GM18526 (cell line): Measurements from ENCODE around the gene PDIA3.

Source experiments
- POLR2A ChIP-seq: IDR thresholded peaks from 3 replicates; pipeline ENCODE4 v1.6.1; 2011; ENCODE audit not compliant: insufficient read length; ENCODE audit errors: extremely low read depth

The PDIA3 gene

DNA sequence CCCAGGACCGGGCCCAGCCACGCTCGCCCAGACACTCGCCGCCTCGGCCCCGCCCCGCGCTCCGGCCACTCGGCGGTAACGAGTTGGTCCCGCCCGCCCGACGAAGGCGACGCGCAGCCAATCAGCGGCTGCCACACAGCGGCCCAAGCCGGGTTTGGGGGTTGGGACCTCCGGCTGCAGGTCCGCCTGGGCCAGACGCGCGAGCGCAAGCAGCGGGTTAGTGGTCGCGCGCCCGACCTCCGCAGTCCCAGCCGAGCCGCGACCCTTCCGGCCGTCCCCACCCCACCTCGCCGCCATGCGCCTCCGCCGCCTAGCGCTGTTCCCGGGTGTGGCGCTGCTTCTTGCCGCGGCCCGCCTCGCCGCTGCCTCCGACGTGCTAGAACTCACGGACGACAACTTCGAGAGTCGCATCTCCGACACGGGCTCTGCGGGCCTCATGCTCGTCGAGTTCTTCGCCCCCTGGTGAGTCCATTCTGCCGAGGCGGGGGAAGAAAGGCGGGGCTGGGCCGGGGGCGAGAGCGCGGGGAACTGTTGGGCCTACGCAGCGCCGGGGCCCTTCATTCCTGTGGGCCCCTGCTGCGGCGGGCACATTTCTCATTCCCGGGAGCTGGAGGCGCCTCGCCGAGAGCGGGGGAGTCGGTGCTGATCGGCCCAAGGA lies at the start of gene PDIA3:
Gene PDIA3, plus strand, starts transcription at position 194 of the 658 bp plus-strand sequence. Its CDS starts 102 bp downstream, at position 296.
- peak; percentile 91 for TF ChIP-seq POLR2A

DNA sequence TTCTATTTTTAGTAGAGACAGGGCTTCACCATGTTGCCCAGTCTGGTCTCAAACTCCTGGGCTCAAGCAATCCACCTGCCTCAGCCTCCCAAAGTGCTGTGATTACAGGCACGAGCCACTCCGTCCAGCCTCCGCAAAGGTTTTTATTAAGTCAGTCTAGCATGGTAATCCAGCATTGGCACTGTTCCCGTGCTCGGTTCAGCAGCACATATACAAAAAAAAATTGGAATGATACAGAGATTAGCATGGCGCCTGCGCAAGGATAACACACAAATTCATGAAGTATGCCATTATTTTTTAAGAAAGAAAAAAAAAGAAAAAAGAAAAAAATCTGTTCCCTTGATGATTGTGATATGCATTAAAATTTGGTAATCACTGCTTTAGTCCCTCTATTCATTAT lies 44.1 kb upstream of the PDIA3 start:
- no peak for TF ChIP-seq POLR2A

DNA sequence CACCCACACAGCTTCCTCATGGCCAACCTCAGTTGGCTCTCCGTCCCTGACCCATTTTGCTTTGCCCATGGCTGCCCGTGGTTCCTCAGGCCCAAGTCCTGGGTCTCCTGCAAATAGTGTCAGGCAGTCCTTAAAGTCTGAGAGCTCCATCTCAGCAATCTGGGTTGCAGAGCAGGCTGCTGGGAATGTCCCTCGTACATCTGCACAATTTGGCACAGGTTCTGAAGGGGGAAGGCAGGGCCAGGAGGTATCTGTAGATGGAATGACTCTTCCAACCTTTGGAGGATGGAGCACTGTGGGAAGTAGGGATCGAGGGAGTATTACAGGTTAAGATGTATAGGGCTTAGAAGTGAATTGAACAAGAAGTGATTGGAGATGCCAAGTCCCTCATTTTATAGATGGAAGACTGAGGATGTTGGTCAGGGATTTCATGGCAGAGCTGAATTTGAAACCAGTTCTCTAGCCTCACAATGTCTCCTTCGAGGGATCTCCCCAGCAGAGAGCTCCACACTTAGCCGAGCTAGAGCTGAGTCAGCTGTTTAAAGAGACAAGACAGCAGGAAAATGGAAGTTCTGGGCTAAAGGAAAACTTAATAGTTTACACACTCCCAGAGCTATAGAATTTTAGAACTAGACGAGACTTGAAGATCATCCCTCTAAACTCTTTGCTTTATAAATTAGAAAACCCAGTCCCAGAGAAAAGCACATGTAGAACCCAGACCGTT lies 43.4 kb upstream of the PDIA3 start:
- no peak for TF ChIP-seq POLR2A

GRCh38 chr15:43723151-43723550 lies 23.1 kb upstream of the PDIA3 start:
- TF ChIP-seq POLR2A, result no peak

DNA sequence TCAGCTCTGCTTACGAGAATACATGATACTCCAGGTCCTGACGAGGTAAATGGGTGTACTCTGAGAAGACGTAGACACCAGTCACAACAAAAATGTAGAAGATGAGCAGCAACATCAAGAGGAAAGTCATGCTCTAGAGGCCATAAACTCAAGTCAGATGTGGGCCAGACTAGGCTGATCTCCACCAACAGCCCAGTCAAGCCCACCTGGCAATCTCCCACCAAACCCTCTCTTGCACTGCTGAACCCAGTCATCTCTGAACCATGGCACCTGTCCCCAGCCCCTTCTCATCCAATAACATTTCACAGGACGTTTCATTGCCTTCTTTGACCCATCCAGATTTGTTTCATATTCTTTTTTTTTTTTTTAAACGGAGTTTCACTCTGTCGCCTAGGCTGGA lies 10.8 kb upstream of the PDIA3 start:
- no peak for TF ChIP-seq POLR2A

- TF ChIP-seq POLR2A, result no peak
Observed at GRCh38 chr15:43748376-43748775, 2.1 kb downstream of the PDIA3 start.

- TF ChIP-seq POLR2A, result no peak
Observed at GRCh38 chr15:43749690-43750345, 3.6 kb downstream of the PDIA3 start.

DNA sequence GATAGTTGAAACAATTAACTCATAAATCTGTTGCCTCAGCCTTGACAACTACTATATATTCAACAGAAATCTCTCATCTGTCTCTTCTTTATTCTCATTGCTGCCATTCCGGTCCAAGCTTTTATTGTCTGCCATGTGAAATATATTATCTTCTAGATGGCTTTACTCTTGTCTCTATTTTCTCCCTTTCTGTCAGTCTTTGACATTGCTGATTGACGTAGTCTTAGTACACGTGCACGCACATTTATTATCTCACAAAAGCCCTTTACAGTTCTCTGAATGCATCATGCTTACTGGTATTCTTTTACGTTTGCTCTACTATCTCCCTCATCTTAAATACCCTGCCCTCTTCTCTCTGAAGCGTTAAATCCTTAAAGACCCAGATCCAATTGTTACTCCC lies 5.6 kb downstream of the PDIA3 start:
- no peak for TF ChIP-seq POLR2A

DNA sequence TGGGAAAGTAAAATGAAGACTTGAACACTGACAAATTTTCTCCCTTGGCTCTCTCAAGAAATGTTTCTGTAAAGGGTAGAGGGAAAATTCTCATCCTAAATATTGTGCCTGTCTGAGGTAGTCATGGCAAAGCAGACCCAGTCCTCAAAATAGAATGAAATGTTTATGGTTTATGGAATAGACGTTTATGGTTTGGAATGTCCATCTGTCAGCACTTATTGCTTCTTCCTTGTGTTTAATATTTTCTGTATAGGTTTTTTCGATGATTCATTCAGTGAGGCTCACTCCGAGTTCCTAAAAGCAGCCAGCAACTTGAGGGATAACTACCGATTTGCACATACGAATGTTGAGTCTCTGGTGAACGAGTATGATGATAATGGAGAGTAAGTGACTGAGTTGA lies 16.6 kb downstream of the PDIA3 start:
- TF ChIP-seq POLR2A, result no peak

DNA sequence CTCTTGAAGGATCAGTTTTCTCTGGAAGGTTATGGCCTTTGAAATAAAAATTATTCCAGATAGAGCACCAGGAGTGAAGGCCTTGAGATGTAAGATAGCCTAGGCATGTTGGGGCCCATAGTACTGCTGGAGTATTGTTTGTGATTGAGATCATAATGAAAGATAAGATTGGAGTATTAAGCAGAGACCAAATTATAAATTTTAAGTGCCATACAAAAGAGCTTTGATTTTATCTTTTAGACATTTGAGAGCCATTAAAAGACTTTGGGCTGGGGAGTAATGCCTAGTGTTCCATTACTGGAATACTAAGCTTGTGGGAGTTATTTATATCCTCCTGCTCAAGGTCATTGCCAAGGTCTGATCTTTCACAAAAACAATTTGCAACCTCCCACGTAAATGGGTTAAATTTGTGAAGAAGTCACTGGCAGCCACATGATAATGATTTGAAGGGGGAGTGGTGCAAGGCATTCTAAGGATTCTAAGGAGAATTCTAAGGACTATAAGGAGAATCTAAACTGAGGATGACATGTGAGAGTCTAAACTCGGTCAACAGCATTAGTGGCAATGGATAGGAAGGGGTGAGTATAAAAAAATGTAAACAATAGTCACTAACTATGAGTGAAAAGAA lies 17.7 kb downstream of the PDIA3 start:
- no peak for TF ChIP-seq POLR2A

GRCh38 chr15:43769584-43770228 lies 23.5 kb downstream of the PDIA3 start:
- no peak for TF ChIP-seq POLR2A

GRCh38 chr15:43771816-43772215 lies 25.6 kb downstream of the PDIA3 start:
- no peak for TF ChIP-seq POLR2A

- no peak for TF ChIP-seq POLR2A
Observed at GRCh38 chr15:43772624-43773023, 26.4 kb downstream of the PDIA3 start.

- TF ChIP-seq POLR2A, result no peak
Observed at GRCh38 chr15:43774062-43774461, 27.8 kb downstream of the PDIA3 start.

DNA sequence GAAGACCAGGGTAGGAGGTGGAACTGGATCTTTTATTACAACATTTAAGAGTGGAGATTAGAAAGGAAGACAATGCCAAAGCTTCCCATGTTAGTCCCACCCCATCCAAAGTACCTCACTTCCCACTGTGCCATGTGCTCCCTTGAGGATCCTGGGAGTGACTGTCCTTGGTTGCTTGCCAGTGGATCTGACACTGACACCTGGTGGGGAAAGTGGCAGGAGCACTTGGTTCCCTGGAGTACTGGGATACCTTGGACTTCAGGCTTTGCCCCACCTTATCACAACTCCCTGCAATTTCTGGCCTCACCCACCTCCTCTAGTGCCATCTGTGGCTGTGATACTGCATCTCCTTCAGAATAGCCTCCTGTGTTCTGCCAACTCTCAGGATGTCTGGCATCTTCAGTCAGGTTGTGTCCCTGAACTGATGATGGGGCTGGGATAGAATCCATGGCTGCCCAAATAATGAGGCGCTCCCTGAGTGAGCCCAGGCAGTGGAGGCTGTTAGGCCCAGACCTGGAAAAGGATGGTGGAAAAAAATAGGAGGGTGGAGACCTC lies 29.2 kb downstream of the PDIA3 start:
- no peak for TF ChIP-seq POLR2A
